ENCODE data around the gene LRRC8A.

DNA sequence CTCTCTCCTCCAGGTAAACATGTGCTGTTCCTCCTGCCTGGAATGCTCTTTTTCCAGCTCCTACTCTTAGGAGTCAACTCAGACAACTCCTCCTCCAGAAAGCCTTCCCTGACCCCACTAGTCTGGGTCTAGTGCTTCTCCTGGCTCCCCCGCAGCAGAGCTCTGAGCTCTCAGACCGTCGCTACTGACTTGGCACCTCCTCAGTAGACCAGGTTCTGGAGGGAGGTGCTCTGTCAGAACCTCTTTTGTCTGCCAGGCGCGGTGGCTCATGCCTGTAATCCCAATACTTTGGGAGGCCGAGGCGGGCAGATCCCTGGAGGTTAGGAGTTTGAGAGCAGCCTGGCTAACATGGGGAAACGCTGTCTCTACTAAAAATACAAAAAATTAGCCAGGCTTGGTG is 3.4 kb downstream of the LRRC8A start:
- TF ChIP-seq, protein P1, sequence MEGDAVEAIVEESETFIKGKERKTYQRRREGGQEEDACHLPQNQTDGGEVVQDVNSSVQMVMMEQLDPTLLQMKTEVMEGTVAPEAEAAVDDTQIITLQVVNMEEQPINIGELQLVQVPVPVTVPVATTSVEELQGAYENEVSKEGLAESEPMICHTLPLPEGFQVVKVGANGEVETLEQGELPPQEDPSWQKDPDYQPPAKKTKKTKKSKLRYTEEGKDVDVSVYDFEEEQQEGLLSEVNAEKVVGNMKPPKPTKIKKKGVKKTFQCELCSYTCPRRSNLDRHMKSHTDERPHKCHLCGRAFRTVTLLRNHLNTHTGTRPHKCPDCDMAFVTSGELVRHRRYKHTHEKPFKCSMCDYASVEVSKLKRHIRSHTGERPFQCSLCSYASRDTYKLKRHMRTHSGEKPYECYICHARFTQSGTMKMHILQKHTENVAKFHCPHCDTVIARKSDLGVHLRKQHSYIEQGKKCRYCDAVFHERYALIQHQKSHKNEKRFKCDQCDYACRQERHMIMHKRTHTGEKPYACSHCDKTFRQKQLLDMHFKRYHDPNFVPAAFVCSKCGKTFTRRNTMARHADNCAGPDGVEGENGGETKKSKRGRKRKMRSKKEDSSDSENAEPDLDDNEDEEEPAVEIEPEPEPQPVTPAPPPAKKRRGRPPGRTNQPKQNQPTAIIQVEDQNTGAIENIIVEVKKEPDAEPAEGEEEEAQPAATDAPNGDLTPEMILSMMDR (IDR thresholded peaks at IDR 0.05), result no peak
- no peak for TF ChIP-seq POLR2A (IDR thresholded peaks at IDR 0.05)

Data from heart left ventricle (tissue), 13 donors.